ENCODE measurements around the gene PTX4. TPM values are rescaled to one million over a fixed set of nuclear protein-coding genes. Genes with fewer than 3 reads are reported as not detected.

PTX4 gene
- total RNA-seq, 1 experiment from 2014 or later, result 0.22 TPM

DNA sequence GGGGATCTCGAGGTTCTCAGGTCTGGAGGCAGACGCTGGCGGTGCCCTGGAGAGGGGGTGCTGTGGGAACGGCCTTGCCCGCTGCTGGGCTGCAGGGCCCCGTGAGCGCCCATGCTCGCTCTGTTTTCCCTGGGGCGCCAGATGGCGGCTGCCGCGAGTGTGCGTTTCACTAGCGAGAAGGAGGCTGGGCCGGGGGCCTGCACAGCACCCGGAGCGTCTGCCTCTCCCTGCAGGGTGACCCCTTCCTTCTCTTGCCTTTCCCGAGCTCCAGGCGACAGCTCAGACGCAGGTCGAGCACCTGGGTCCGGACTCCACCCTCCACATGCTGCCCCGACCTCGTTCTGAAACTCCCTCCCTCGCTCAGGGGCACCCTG lies 7.1 kb upstream of the PTX4 start:
- POLR2A ChIA-PET (ENCODE audit: unreplicated experiment), result no interaction called here
- CTCF ChIA-PET, result no interaction called here
- peaks cover 13% of the 10 kb centered on the region for H3K4me1 ChIP-seq (ENCODE audit: insufficient read depth, low read length)
- H3K27ac ChIP-seq (ENCODE audit: low read length), result no peak overlapping the region
- 0 out of 2 replicates have a peak, but pooled peaks cover 3% of the 10 kb centered on the region for H3K36me3 ChIP-seq (ENCODE audit: low read depth, low read length)
- H3K4me2 ChIP-seq (ENCODE audit: low read length), result no peak overlapping the region
- H4K20me1 ChIP-seq (ENCODE audit: low read length), result peaks cover 5% of the 10 kb centered on the region; the same call in 1 of the 2 replicates
- H3K79me2 ChIP-seq (ENCODE audit: low read length), result peaks cover 31% of the 10 kb centered on the region
- no peaks in the 10 kb centered on the region for H3F3A ChIP-seq (ENCODE audit: low read length, unreplicated experiment)
- H3K4me3 ChIP-seq (ENCODE audit: low read length), result no peak overlapping the region
- no peaks in the 10 kb centered on the region for H3K9me2 ChIP-seq (replicated peaks; ENCODE audit: low read length)
- no peaks in the 10 kb centered on the region for H3K9me3 ChIP-seq (ENCODE audit: low read length)
- no peak for ATAC-seq
- TF ChIP-seq EZH2 (IDR thresholded peaks at IDR 0.05; ENCODE audit: low read length, unreplicated experiment), result no peak
- no peak for TF ChIP-seq EZH2phosphoT487 (IDR thresholded peaks at IDR 0.05; ENCODE audit: borderline replicate concordance, low read length)
- TF ChIP-seq, protein P1, sequence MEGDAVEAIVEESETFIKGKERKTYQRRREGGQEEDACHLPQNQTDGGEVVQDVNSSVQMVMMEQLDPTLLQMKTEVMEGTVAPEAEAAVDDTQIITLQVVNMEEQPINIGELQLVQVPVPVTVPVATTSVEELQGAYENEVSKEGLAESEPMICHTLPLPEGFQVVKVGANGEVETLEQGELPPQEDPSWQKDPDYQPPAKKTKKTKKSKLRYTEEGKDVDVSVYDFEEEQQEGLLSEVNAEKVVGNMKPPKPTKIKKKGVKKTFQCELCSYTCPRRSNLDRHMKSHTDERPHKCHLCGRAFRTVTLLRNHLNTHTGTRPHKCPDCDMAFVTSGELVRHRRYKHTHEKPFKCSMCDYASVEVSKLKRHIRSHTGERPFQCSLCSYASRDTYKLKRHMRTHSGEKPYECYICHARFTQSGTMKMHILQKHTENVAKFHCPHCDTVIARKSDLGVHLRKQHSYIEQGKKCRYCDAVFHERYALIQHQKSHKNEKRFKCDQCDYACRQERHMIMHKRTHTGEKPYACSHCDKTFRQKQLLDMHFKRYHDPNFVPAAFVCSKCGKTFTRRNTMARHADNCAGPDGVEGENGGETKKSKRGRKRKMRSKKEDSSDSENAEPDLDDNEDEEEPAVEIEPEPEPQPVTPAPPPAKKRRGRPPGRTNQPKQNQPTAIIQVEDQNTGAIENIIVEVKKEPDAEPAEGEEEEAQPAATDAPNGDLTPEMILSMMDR (conservative IDR thresholded peaks at IDR 0.05; ENCODE audit: low read depth, low read length), result no peak
- no peak for DNase-seq
- intact Hi-C loops (cut with micrococcal nuclease), result no loop called here
- no TSS peak for BruUV-seq (replicated peaks)
- H3K9ac ChIP-seq (ENCODE audit: low read length), result no peak overlapping the region
- H3K27me3 ChIP-seq (ENCODE audit: low read length), result no peaks in the 10 kb centered on the region
- H2AFZ ChIP-seq (ENCODE audit: low read length), result no peak overlapping the region

DNA sequence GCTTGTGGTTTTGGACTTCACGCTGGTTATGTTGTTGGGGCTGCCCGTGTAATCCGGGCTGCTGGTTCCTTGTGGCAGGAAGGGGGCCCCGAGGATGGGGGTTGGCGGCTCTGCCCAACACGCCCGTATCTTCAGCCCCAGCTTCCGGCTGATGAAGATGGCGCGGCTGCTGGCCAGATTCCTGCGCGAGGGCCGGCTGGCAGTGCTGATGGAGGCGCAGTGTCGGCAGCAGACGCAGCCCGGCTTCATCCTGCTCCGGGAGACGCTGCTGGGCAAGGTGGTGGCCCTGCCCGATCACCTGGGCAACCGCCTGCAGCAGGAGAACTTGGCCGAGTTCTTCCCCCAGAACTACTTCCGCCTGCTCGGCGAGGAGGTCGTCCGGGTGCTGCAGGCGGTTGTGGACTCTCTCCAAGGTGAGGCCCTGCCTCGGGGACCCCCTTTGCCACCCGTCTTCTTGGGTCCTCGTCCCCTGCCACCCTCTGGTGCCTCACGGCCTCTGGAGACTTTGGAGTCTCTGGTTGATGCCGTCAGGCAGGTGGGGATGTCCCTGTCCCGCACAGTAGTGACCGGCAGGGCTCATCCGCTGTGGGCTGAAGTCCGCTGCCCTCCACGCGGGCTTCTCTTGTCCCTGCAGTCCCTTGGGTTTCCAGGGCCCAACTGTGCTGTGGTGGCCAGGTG lies 6.6 kb upstream of the PTX4 start:
- no peak overlapping the region for H3K27ac ChIP-seq (ENCODE audit: low read length)
- peak overlapping the region; percentile 83; the same call in 1 of the 2 replicates for H3K4me3 ChIP-seq (ENCODE audit: low read length)
- no peaks in the 10 kb centered on the region for H3K27me3 ChIP-seq (ENCODE audit: low read length)
- POLR2A ChIA-PET (ENCODE audit: unreplicated experiment), result no interaction called here
- peak overlapping the region; percentile 97; the same call in 1 of the 2 replicates for H3K4me2 ChIP-seq (ENCODE audit: low read length)
- no peak overlapping the region for H3K9ac ChIP-seq (ENCODE audit: low read length)
- TF ChIP-seq EZH2phosphoT487 (IDR thresholded peaks at IDR 0.05; ENCODE audit: borderline replicate concordance, low read length), result no peak
- TF ChIP-seq, protein P1 (conservative IDR thresholded peaks at IDR 0.05; ENCODE audit: low read depth, low read length), result no peak
- TF ChIP-seq EZH2 (IDR thresholded peaks at IDR 0.05; ENCODE audit: low read length, unreplicated experiment), result no peak
- CTCF ChIA-PET, result no interaction called here
- no peak for ATAC-seq
- peaks cover 5% of the 10 kb centered on the region; the same call in 1 of the 2 replicates for H4K20me1 ChIP-seq (ENCODE audit: low read length)
- no TSS peak for BruUV-seq (replicated peaks)
- no peaks in the 10 kb centered on the region for H3F3A ChIP-seq (ENCODE audit: low read length, unreplicated experiment)
- H3K36me3 ChIP-seq (ENCODE audit: low read depth, low read length), result 0 out of 2 replicates have a peak, but pooled peaks cover 3% of the 10 kb centered on the region
- peaks cover 13% of the 10 kb centered on the region for H3K4me1 ChIP-seq (ENCODE audit: insufficient read depth, low read length)
- intact Hi-C loops (cut with micrococcal nuclease), result no loop called here
- no peak for DNase-seq
- H2AFZ ChIP-seq (ENCODE audit: low read length), result no peak overlapping the region
- H3K9me2 ChIP-seq (replicated peaks; ENCODE audit: low read length), result no peaks in the 10 kb centered on the region
- no peaks in the 10 kb centered on the region for H3K9me3 ChIP-seq (ENCODE audit: low read length)
- peaks cover 31% of the 10 kb centered on the region for H3K79me2 ChIP-seq (ENCODE audit: low read length)

DNA sequence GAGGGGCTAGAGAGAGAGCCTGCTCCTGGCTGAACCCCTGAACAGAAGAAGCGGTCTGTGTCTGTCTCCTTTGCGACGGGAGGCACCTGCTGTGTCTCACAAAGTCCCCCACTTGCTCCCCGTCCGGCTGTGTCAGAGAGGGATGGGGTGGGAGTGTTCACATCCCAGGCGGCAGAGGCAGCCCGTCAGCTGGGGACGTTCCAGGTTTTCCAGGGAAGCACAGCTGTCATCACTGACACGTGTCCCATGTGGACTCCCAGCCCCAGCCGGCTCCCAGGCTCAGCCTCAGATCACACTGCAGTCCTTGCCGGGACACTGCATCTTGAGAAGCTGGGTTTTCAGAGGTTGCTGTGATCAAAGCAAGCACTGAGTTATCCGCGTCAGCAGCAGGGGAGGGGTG lies 6.0 kb upstream of the PTX4 start:
- peaks cover 31% of the 10 kb centered on the region for H3K79me2 ChIP-seq (ENCODE audit: low read length)
- no peaks in the 10 kb centered on the region for H3K27me3 ChIP-seq (ENCODE audit: low read length)
- H3K27ac ChIP-seq (ENCODE audit: low read length), result no peak overlapping the region
- H3K4me2 ChIP-seq (ENCODE audit: low read length), result peak overlapping the region; percentile 97
- no TSS peak for BruUV-seq (replicated peaks)
- H4K20me1 ChIP-seq (ENCODE audit: low read length), result peaks cover 5% of the 10 kb centered on the region; the same call in 1 of the 2 replicates
- H3K4me3 ChIP-seq (ENCODE audit: low read length), result peak overlapping the region; percentile 83
- H2AFZ ChIP-seq (ENCODE audit: low read length), result no peak overlapping the region
- no peak for DNase-seq
- POLR2A ChIA-PET (ENCODE audit: unreplicated experiment), result no interaction called here
- TF ChIP-seq EZH2phosphoT487 (IDR thresholded peaks at IDR 0.05; ENCODE audit: borderline replicate concordance, low read length) (no peak), EZH2 (IDR thresholded peaks at IDR 0.05; ENCODE audit: low read length, unreplicated experiment) (no peak)
- TF ChIP-seq, protein P1 (conservative IDR thresholded peaks at IDR 0.05; ENCODE audit: low read depth, low read length), result no peak; the same call in 1 of the 2 replicates
- H3K4me1 ChIP-seq (ENCODE audit: insufficient read depth, low read length), result peaks cover 13% of the 10 kb centered on the region
- no peaks in the 10 kb centered on the region for H3K9me3 ChIP-seq (ENCODE audit: low read length)
- 0 out of 2 replicates have a peak, but pooled peaks cover 3% of the 10 kb centered on the region for H3K36me3 ChIP-seq (ENCODE audit: low read depth, low read length)
- ATAC-seq, result no peak
- CTCF ChIA-PET, result interaction anchor here (0.6 kb wide), 1 partner anchor 12 kb away, joined by 3 read pairs; no protein-coding TSS in a partner anchor
- intact Hi-C loops (cut with micrococcal nuclease), result no loop called here
- H3K9ac ChIP-seq (ENCODE audit: low read length), result peak overlapping the region; percentile 94; the same call in 1 of the 2 replicates
- no peaks in the 10 kb centered on the region for H3K9me2 ChIP-seq (replicated peaks; ENCODE audit: low read length)
- no peaks in the 10 kb centered on the region for H3F3A ChIP-seq (ENCODE audit: low read length, unreplicated experiment)

All from PC-3 (cell line).